K562 (cell line): Measurements from ENCODE around the gene HRAS. TPM values are rescaled to one million over a fixed set of nuclear protein-coding genes. Genes with fewer than 3 reads are reported as not detected.
A peak's percentile ranks its signal among the peaks of the same experiment; 100 is the strongest.

ENCODE experiments used
- ATAC-seq: fragments of 200-7000 bp; cut with Tn5 transposase; 3 replicates; pipeline ENCODE4 v1.9.1; 2020; ENCODE audit warnings: moderate library complexity
- BruUV-seq: library from RNA; stranded (reverse); fragments of 400-500 nt; replicated peaks from 2 replicates; lab custom pipeline; 2021; lab: Mats Ljungman, UMichigan
- CTCF ChIA-PET: fragments of 300-600 bp; formaldehyde crosslinking; extraction: SDS; loops from one replicate; lab custom pipeline; 2021; ENCODE audit warnings: low intra/inter-chr PET ratio; lab: Yijun Ruan, JAX
- POLR2A ChIA-PET: fragments of 300-600, 350-650 bp; sonication (Branson Sonifier 250); formaldehyde crosslinking; extraction: SDS; loops from one replicate; lab custom pipeline; 2021; ENCODE audit warnings: antibody characterized with exemption, inconsistent platforms; lab: Yijun Ruan, JAX
- DNase-seq, 4 experiments: peaks; one replicate each; pipeline versions ENCODE4 v3.0.0 to v3.0.0-alpha.2; 2011 to 2018; ENCODE audit warnings: low spot score in 3 of 4, mixed read lengths in 3 of 4; ENCODE audit errors: extremely low read depth in 1 of 4
- FAIRE-seq: peaks from 2 replicates; lab custom pipeline; 2011; peaks lifted over from hg19 to GRCh38; lab: Jason Lieb, UNC
- H2AFZ ChIP-seq: 2 replicates; pipeline ENCODE4 v1.6.0; 2011; ENCODE audit warnings: low read depth, low read length, control low read depth, inconsistent platforms
- H3K27ac ChIP-seq: fragments of 200-600 bp; 3 replicates; pipeline ENCODE4 v1.8.0; 2011; ENCODE audit warnings: low read depth, mild to moderate bottlenecking, control low read depth, inconsistent platforms, low read length, moderate library complexity, mixed read lengths; ENCODE audit errors: extremely low read depth
- H3K27me3 ChIP-seq, 2 experiments: fragments of 300-600 bp in 1 of 2; 2 replicates in 1 of 2; 3 replicates in 1 of 2; pipeline versions ENCODE4 v1.6.0 to v1.8.0; 2011; ENCODE audit warnings: inconsistent platforms in 2 of 2, low read length in 2 of 2, mild to moderate bottlenecking in 1 of 2, mixed read lengths in 1 of 2, moderate library complexity in 1 of 2; ENCODE audit not compliant: control insufficient read depth in 2 of 2, insufficient read depth in 2 of 2
- H3K36me3 ChIP-seq: fragments of 300-600 bp; 3 replicates; pipeline ENCODE4 v1.8.0; 2011; ENCODE audit warnings: mild to moderate bottlenecking, low read length, inconsistent platforms; ENCODE audit not compliant: control insufficient read depth, insufficient read depth
- H3K4me1 ChIP-seq, 2 experiments: fragments of 200-600 bp in 1 of 2; replicated peaks in 1 of 2; 2 replicates in 1 of 2; 3 replicates in 1 of 2; pipeline versions ENCODE4 v1.5.1 to v1.8.0; 2011; ENCODE audit warnings: inconsistent platforms in 2 of 2, low read length in 2 of 2, mild to moderate bottlenecking in 1 of 2, mixed read lengths in 1 of 2, moderate library complexity in 1 of 2; ENCODE audit not compliant: control insufficient read depth in 2 of 2, insufficient read depth in 2 of 2
- H3K4me2 ChIP-seq: 2 replicates; pipeline ENCODE4 v1.6.1; 2011; ENCODE audit warnings: low read length, control low read depth, inconsistent platforms, mixed read lengths; ENCODE audit not compliant: insufficient read depth
- H3K4me3 ChIP-seq: fragments of 200-600 bp; sonication (generic), shearing (Covaris generic); 2 replicates; pipeline ENCODE4 v1.5.1; 2016; ENCODE audit warnings: control low read depth, inconsistent platforms
- H3K79me2 ChIP-seq: fragments of 200-600 bp; 3 replicates; pipeline ENCODE4 v1.8.0; 2011; ENCODE audit warnings: low read length, inconsistent platforms; ENCODE audit not compliant: control insufficient read depth, insufficient read depth
- H3K9ac ChIP-seq, 2 experiments: 2 replicates each; pipeline versions ENCODE4 v1.6.0 to v1.6.1; 2011; ENCODE audit warnings: low read depth in 2 of 2, low read length in 2 of 2, control low read depth in 1 of 2, inconsistent platforms in 1 of 2, mild to moderate bottlenecking in 1 of 2, mixed read lengths in 1 of 2; ENCODE audit not compliant: insufficient read depth in 1 of 2
- H3K9me1 ChIP-seq: one replicate; pipeline ENCODE4 v1.6.0; 2011; ENCODE audit warnings: inconsistent platforms, mild to moderate bottlenecking, low read length, moderate library complexity; ENCODE audit not compliant: control insufficient read depth, insufficient read depth
- H3K9me3 ChIP-seq: replicated peaks from 2 replicates; pipeline ENCODE4 v1.5.1; 2011; ENCODE audit warnings: low read depth, low read length, inconsistent platforms; ENCODE audit not compliant: control insufficient read depth, insufficient read depth
- H4K20me1 ChIP-seq: replicated peaks from 2 replicates; pipeline ENCODE4 v1.6.1; 2011; ENCODE audit warnings: low read length, inconsistent platforms, mixed read lengths; ENCODE audit not compliant: control insufficient read depth, insufficient read depth
- BACH1 ChIP-seq: fragments of 200-800 bp; sonication (Bioruptor generic); IDR thresholded peaks from 2 replicates; pipeline ENCODE4 v1.6.1; 2016; ENCODE audit warnings: missing genetic modification characterization, missing compliant biosample characterization
- BRCA1 ChIP-seq, 2 experiments: fragments of 450-650 bp in 1 of 2; sonication (generic) in 1 of 2; formaldehyde crosslinking in 1 of 2; IDR thresholded peaks; 2 replicates each; pipeline versions ENCODE4 v1.5.0 to v1.6.1; 2017 to 2020; ENCODE audit warnings: mild to moderate bottlenecking in 1 of 2, missing genetic modification reagents in 1 of 2
- FOS ChIP-seq: IDR thresholded peaks from 3 replicates; pipeline ENCODE4 v1.6.1; 2011; ENCODE audit not compliant: insufficient read length; ENCODE audit errors: extremely low read depth
- FOXK1 ChIP-seq: sonication (generic); formaldehyde crosslinking; IDR thresholded peaks from 2 replicates; pipeline ENCODE4 v1.8.0; 2022; ENCODE audit warnings: missing genetic modification reagents, mild to moderate bottlenecking, borderline replicate concordance
- GABPA ChIP-seq: fragments of 200-800 bp; sonication (Bioruptor generic); conservative IDR thresholded peaks from 2 replicates; pipeline ENCODE4 v1.6.1; 2016; ENCODE audit warnings: low read depth, missing genetic modification characterization, missing compliant biosample characterization
- KDM2B ChIP-seq: fragments of 250-450 bp; sonication (Bioruptor Pico); IDR thresholded peaks from 2 replicates; pipeline ENCODE4 v1.8.0; 2021; ENCODE audit warnings: mild to moderate bottlenecking, moderate library complexity
- RBM17 ChIP-seq: fragments of 200-400 bp; formaldehyde crosslinking; IDR thresholded peaks from 2 replicates; pipeline ENCODE4 v1.6.1; 2017; ENCODE audit warnings: low read depth, mild to moderate bottlenecking, low read length, borderline replicate concordance
- SIX5 ChIP-seq, 2 experiments: IDR thresholded peaks; 2 replicates each; pipeline ENCODE4 v1.6.1; 2011; ENCODE audit warnings: low read length in 2 of 2, borderline replicate concordance in 1 of 2, low read depth in 1 of 2, mild to moderate bottlenecking in 1 of 2, moderate library complexity in 1 of 2; ENCODE audit not compliant: insufficient read depth in 1 of 2
- TRIM28 ChIP-seq: fragments of 450-650 bp; IDR thresholded peaks from 2 replicates; pipeline ENCODE4 v1.6.1; 2017
- ZNF57 ChIP-seq: fragments of 450-650 bp; formaldehyde crosslinking; IDR thresholded peaks from 2 replicates; pipeline ENCODE4 v1.4.0; 2020; ENCODE audit warnings: mild to moderate bottlenecking, moderate library complexity
- WGBS: fragments of 100-300 bp; shearing (Covaris generic); methylation state at CpG from one replicate; pipeline ENCODE4 v1.1.6; 2016; ENCODE audit warnings: low coverage, mixed read lengths; ENCODE audit not compliant: insufficient coverage; ENCODE audit errors: missing lambda C conversion rate; 5-methylcytosine and 5-hydroxymethylcytosine counted together
- in situ Hi-C: fragments of 300-500 bp; cut with MboI; formaldehyde crosslinking; loops from 4 replicates; pipeline ENCODE4 v1.15.0; 2018; ENCODE audit warnings: inconsistent platforms, mixed read lengths
- intact Hi-C: fragments of 100-400 bp; cut with micrococcal nuclease; formaldehyde crosslinking; loops from 2 replicates; pipeline ENCODE4 v1.14.2; 2022
- polyA plus RNA-seq, 8 experiments: library from polyadenylated mRNA; depleted of rRNA in 4 of 8; stranded (reverse) in 5 of 8; unstranded in 3 of 8; fragments of >200 nt; fragmentation: Nextera tagmentation in 2 of 8; fragmentation: Illumina TruSeq in 1 of 8; extraction: Ambion mirVana in 2 of 8; extraction: Trizol in 1 of 8; gene quantifications; 2 replicates each; pipeline versions ENCODE4 v1.2.1 to v1.2.3, GENCODE V29; 2011 to 2014; ENCODE audit warnings: inconsistent platforms in 1 of 8, missing spikeins in 1 of 8
- total RNA-seq, 7 experiments: library from RNA; depleted of rRNA in 6 of 7; stranded (reverse); fragments of >200 nt in 6 of 7; fragmentation: Illumina TruSeq in 2 of 7; extraction: Trizol in 2 of 7; gene quantifications; 2 replicates each; pipeline versions ENCODE4 v1.2.1 to v1.2.3, GENCODE V29; 2011 to 2021; ENCODE audit warnings: low replicate concordance in 1 of 7
- TF ChIP-seq, protein P1 (sequence below): fragments of 450-650 bp; formaldehyde crosslinking; IDR thresholded peaks from 2 replicates; pipeline ENCODE4 v1.4.0; 2020; ENCODE audit warnings: mild to moderate bottlenecking, moderate library complexity
- TF ChIP-seq, protein P2 (sequence below): fragments of 250-450 bp; sonication (Bioruptor Pico); IDR thresholded peaks from 2 replicates; pipeline ENCODE4 v1.4.0; 2020; ENCODE audit warnings: mild to moderate bottlenecking

Gene HRAS
- total and polyA plus RNA-seq, 9 of the 15 experiments (the other 6 are each of a cell fraction or from before 2014, with no cell fraction given) = 2.8 to 73.5 (median 29.6) TPM

DNA sequence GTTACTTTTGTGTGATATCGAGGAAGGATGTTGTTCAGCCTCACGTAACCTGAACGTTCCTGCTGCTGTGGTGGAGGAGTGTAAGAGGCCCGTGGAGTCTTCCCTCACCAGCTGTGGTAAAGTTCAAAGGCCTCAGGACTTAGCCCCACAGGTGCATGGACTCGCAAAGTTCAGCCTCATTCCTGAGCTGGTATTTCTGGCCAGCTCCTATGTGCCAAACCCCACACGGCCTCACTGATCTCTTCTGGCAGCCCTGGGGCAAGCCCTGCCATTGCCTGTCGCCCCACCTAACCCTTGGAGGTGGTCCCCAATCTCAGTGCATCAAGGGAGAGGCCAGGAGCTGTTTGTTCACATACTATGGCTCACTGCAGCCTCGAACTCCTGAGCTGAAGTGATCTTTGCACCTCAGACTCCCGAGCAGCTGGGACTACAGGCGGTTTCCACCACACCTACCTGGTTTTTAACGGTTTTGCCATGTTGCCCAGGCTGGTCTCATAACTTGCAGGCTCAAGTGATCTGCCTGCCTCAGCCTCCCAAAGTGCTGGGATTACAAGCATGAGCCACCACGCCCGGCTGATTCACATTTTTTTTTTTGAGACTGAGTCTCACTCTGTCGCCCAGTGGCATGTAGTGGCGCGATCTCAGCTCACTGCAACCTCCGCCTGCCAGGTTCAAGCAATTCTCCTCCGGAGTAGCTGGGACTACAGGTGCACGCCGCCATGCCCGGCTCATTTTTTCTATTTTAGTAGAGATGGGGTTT lies 43.1 kb upstream of the HRAS start:
- intact Hi-C loops = no loop called here
- H3K9ac ChIP-seq = peak overlapping the region; percentile 97 to 100
- TF ChIP-seq, protein P1, sequence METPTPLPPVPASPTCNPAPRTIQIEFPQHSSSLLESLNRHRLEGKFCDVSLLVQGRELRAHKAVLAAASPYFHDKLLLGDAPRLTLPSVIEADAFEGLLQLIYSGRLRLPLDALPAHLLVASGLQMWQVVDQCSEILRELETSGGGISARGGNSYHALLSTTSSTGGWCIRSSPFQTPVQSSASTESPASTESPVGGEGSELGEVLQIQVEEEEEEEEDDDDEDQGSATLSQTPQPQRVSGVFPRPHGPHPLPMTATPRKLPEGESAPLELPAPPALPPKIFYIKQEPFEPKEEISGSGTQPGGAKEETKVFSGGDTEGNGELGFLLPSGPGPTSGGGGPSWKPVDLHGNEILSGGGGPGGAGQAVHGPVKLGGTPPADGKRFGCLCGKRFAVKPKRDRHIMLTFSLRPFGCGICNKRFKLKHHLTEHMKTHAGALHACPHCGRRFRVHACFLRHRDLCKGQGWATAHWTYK (CRISPR knock-in tag) = no peak
- TF ChIP-seq, protein P2, sequence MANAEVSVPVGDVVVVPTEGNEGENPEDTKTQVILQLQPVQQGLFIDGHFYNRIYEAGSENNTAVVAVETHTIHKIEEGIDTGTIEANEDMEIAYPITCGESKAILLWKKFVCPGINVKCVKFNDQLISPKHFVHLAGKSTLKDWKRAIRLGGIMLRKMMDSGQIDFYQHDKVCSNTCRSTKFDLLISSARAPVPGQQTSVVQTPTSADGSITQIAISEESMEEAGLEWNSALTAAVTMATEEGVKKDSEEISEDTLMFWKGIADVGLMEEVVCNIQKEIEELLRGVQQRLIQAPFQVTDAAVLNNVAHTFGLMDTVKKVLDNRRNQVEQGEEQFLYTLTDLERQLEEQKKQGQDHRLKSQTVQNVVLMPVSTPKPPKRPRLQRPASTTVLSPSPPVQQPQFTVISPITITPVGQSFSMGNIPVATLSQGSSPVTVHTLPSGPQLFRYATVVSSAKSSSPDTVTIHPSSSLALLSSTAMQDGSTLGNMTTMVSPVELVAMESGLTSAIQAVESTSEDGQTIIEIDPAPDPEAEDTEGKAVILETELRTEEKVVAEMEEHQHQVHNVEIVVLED = no peak
- TF ChIP-seq BACH1 (tag) (no peak), SIX5 (IDR thresholded peaks at IDR 0.05; ENCODE audit: borderline replicate concordance in 1 of 2, insufficient read depth in 1 of 2, low read depth in 1 of 2, low read length in 2 of 2) (no peak), FOS (no peak), GABPA (tag) (no peak), ZNF57 (CRISPR knock-in tag) (no peak), BRCA1 (IDR thresholded peaks at IDR 0.05) (no peak), BRCA1 (CRISPR knock-in tag; IDR thresholded peaks at IDR 0.05) (no peak), TRIM28 (no peak), FOXK1 (CRISPR knock-in tag) (no peak), RBM17 (no peak), KDM2B (no peak)
- 62% methylated on average over 19 of the region's 21 CpGs for WGBS
- H3K9me1 ChIP-seq = peaks cover 16% of the 10 kb centered on the region
- H3K36me3 ChIP-seq = peaks cover 55% of the 10 kb centered on the region; the same call in 2 of the 3 replicates
- peaks cover 85% of the 10 kb centered on the region for H3K79me2 ChIP-seq
- FAIRE-seq (no peak), ATAC-seq (no peak), DNase-seq (no peak)
- peak overlapping the region; percentile 97 for H3K4me2 ChIP-seq
- in situ Hi-C loops = no loop called here
- H3K27ac ChIP-seq = peak overlapping the region; percentile 20; the same call in 1 of the 3 replicates
- H3K9me3 ChIP-seq = no peaks in the 10 kb centered on the region
- CTCF ChIA-PET = no interaction called here
- no peak overlapping the region for H2AFZ ChIP-seq
- peak overlapping the region; percentile 90 for H3K4me3 ChIP-seq
- no peaks in the 10 kb centered on the region for H3K27me3 ChIP-seq
- peaks cover 43% of the 10 kb centered on the region for H4K20me1 ChIP-seq
- no TSS peak for BruUV-seq
- H3K4me1 ChIP-seq = peaks cover 40 to 61% of the 10 kb centered on the region in 2 experiments
- POLR2A ChIA-PET = interaction anchor here (0.6 to 2.0 kb wide), 4 partner anchors 9 to 26 kb away, joined by 3 to 6 read pairs (median 5); no protein-coding TSS in a partner anchor
